Activated T-cell treated with anti-CD3 and anti-CD28 coated beads, Interleukin-2, amount 50 U/mL, for 24 hours (primary cell): ENCODE results near the gene ACER2.
"Not testable (repeated sequence)": the region's sequence is repeated elsewhere in the genome, so short reads cannot be mapped to it uniquely, and the experiment has no call there.

ENCODE experiments used
- DNase-seq: peaks from one replicate; pipeline ENCODE4 v3.0.0-alpha.2; 2020
- H3K27ac Mint-ChIP-seq: 2 replicates; pipeline ENCODE4 v1.8.0; 2020; ENCODE audit warnings: mild to moderate bottlenecking, mixed read lengths
- H3K27me3 Mint-ChIP-seq: 2 replicates; pipeline ENCODE4 v1.8.0; 2020; ENCODE audit warnings: mixed read lengths
- H3K36me3 Mint-ChIP-seq: 2 replicates; pipeline ENCODE4 v1.8.0; 2020; ENCODE audit warnings: low read depth, mixed read lengths
- H3K4me1 Mint-ChIP-seq: 2 replicates; pipeline ENCODE4 v1.8.0; 2020; ENCODE audit warnings: low read depth, mixed read lengths
- H3K4me3 Mint-ChIP-seq: 2 replicates; pipeline ENCODE4 v1.8.0; 2020; ENCODE audit warnings: mild to moderate bottlenecking, moderate library complexity, mixed read lengths
- H3K9me3 Mint-ChIP-seq: 2 replicates; pipeline ENCODE4 v1.8.0; 2020; ENCODE audit warnings: mixed read lengths

ACER2 gene

GRCh38 chr9:19386502-19387044 lies 22.2 kb upstream of the ACER2 start:
- no peaks in the 10 kb centered on the region for H3K36me3 Mint-ChIP-seq
- H3K27me3 Mint-ChIP-seq, result peaks cover 13% of the 10 kb centered on the region
- H3K27ac Mint-ChIP-seq, result no peak overlapping the region
- no peak overlapping the region for H3K4me3 Mint-ChIP-seq
- no peaks in the 10 kb centered on the region for H3K9me3 Mint-ChIP-seq
- no peak for DNase-seq
- H3K4me1 Mint-ChIP-seq, result peaks cover 8% of the 10 kb centered on the region

- H3K36me3 Mint-ChIP-seq, result no peaks in the 10 kb centered on the region
- no peak overlapping the region for H3K4me3 Mint-ChIP-seq
- no peak overlapping the region for H3K27ac Mint-ChIP-seq
- peaks cover 2% of the 10 kb centered on the region for H3K4me1 Mint-ChIP-seq
- peaks cover 13% of the 10 kb centered on the region for H3K27me3 Mint-ChIP-seq
- DNase-seq, result no peak
- no peaks in the 10 kb centered on the region for H3K9me3 Mint-ChIP-seq
Measured at GRCh38 chr9:19387317-19387716, 21.5 kb upstream of the ACER2 start.

GRCh38 chr9:19389539-19389938 lies 19.3 kb upstream of the ACER2 start:
- not testable (repeated sequence) for H3K9me3 Mint-ChIP-seq, H3K27ac Mint-ChIP-seq, DNase-seq, H3K4me3 Mint-ChIP-seq, H3K36me3 Mint-ChIP-seq, H3K4me1 Mint-ChIP-seq
- H3K27me3 Mint-ChIP-seq, result peaks cover 13% of the 10 kb centered on the region

DNA sequence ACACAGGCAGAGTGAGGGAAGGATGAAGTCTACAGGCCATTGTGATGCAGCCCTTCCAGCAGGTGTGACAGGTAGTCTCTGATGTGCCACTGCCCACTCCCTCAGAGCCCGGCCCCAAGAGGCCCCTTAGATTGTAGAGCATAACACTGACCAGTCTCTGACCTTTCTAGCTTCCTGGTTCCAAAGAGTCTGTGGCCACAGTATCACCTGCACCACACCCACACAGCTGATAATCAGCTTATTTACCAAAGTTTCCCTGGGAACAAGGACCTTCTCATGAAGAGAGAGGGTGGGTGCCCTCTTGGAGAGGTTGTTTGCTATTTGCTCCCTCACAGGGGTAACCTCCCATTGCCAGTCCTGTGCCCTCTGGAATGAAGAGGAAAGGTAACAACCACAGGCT lies 11.0 kb upstream of the ACER2 start:
- no peak overlapping the region for H3K27ac Mint-ChIP-seq
- no peaks in the 10 kb centered on the region for H3K27me3 Mint-ChIP-seq
- no peaks in the 10 kb centered on the region for H3K9me3 Mint-ChIP-seq
- H3K36me3 Mint-ChIP-seq, result no peaks in the 10 kb centered on the region
- no peaks in the 10 kb centered on the region for H3K4me1 Mint-ChIP-seq
- DNase-seq, result no peak
- no peak overlapping the region for H3K4me3 Mint-ChIP-seq

GRCh38 chr9:19403231-19403630 lies 5.6 kb upstream of the ACER2 start:
- not testable (repeated sequence) for H3K27ac Mint-ChIP-seq, H3K27me3 Mint-ChIP-seq, DNase-seq, H3K9me3 Mint-ChIP-seq, H3K36me3 Mint-ChIP-seq, H3K4me3 Mint-ChIP-seq, H3K4me1 Mint-ChIP-seq

DNA sequence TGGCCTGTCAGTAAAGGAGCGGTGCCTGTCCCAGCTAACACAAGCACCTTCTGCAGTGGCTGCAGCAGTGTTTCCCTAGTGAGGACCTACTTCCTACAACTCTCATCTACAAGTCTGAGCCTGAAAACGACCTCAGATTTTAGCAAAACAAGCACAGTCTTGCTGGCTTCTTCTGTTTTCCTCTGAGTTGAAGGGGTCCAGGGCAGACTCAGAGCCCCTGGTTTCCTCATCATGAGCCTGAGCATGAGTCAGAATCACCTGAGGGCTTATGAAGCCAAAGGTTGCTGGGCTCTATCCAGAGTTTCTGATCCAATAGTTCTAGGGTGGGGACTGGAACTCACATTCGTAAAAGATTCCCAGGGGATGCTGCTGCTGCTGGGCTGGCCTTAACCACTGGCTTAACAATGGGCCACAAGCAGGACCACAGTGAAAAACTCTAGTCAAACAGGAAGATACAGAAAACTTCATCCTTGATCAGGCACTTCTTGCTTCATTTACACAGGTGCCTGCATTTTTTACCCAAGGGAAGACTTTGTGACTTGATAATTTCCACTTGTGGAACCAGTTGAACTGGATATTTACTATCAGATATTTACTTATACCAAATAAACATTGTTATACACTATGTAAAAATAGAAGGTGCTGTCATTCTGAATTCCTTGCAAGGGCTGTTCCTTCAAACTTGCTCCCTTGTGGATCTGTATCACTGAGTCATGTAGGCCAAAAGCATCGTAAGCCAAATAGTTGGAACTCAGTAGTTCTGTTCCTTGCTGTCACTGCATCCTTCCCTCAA lies 4.3 kb upstream of the ACER2 start:
- DNase-seq, result no peak
- Mint-ChIP-seq H3K4me1 (peaks cover 8% of the 10 kb centered on the region), H3K36me3 (peaks cover 3% of the 10 kb centered on the region), H3K27ac (no peak overlapping the region), H3K4me3 (no peak overlapping the region), H3K9me3 (no peaks in the 10 kb centered on the region), H3K27me3 (no peaks in the 10 kb centered on the region)

- no peak for DNase-seq
Measured at GRCh38 chr9:19405771-19406170, 3.0 kb upstream of the ACER2 start.

GRCh38 chr9:19408316-19408692 lies 505 bp upstream of the ACER2 start:
- DNase-seq, result no peak
- Mint-ChIP-seq H3K27ac (no peak overlapping the region), H3K9me3 (no peaks in the 10 kb centered on the region), H3K4me1 (peaks cover 20% of the 10 kb centered on the region), H3K27me3 (no peaks in the 10 kb centered on the region), H3K36me3 (peaks cover 3% of the 10 kb centered on the region), H3K4me3 (peak overlapping the region; percentile 87)

More at GRCh38 chr9:19405771-19406170, 3.0 kb upstream of the ACER2 start:
- Mint-ChIP-seq H3K27ac (no peak overlapping the region), H3K36me3 (peaks cover 3% of the 10 kb centered on the region), H3K4me1 (peaks cover 17% of the 10 kb centered on the region), H3K9me3 (no peaks in the 10 kb centered on the region), H3K4me3 (no peak overlapping the region), H3K27me3 (no peaks in the 10 kb centered on the region)

- no peak for DNase-seq
- no peaks in the 10 kb centered on the region for H3K9me3 Mint-ChIP-seq
- H3K27me3 Mint-ChIP-seq, result no peaks in the 10 kb centered on the region
- H3K4me3 Mint-ChIP-seq, result peak overlapping the region; percentile 87
- peak overlapping the region; percentile 64 for H3K27ac Mint-ChIP-seq
- H3K4me1 Mint-ChIP-seq, result peaks cover 20% of the 10 kb centered on the region
- H3K36me3 Mint-ChIP-seq, result peaks cover 3% of the 10 kb centered on the region
Measured at GRCh38 chr9:19409401-19410194, 789 bp downstream of the ACER2 start.

DNA sequence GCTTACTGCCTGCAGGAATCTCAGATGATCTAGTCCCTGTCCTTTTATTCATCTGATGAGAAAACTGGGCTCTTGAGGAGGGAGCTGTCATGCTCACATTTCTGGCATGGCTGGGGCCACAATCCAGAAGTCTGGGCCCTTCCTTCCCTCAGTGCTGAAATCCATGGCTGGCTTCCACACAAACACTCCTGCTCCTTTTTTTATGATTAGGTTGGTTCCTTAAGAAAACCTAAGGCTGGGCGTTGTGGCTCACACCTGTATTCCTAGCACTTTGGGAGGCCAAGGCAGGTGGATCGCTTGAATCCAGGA lies 1.3 kb downstream of the ACER2 start:
- Mint-ChIP-seq H3K4me1 (peaks cover 20% of the 10 kb centered on the region), H3K36me3 (peaks cover 3% of the 10 kb centered on the region), H3K27ac (no peak overlapping the region), H3K9me3 (no peaks in the 10 kb centered on the region), H3K27me3 (no peaks in the 10 kb centered on the region), H3K4me3 (peak overlapping the region; percentile 87)
- no peak for DNase-seq

- peaks cover 20% of the 10 kb centered on the region for H3K4me1 Mint-ChIP-seq
Measured at GRCh38 chr9:19410594-19410993, 1.8 kb downstream of the ACER2 start.

GRCh38 chr9:19411316-19411715 lies 2.5 kb downstream of the ACER2 start:
- Mint-ChIP-seq H3K27ac (no peak overlapping the region), H3K4me3 (no peak overlapping the region), H3K27me3 (no peaks in the 10 kb centered on the region), H3K9me3 (no peaks in the 10 kb centered on the region), H3K4me1 (peaks cover 20% of the 10 kb centered on the region), H3K36me3 (peaks cover 3% of the 10 kb centered on the region)
- no peak for DNase-seq

More at GRCh38 chr9:19410594-19410993, 1.8 kb downstream of the ACER2 start:
- Mint-ChIP-seq H3K4me3 (no peak overlapping the region), H3K9me3 (no peaks in the 10 kb centered on the region), H3K27ac (no peak overlapping the region), H3K27me3 (no peaks in the 10 kb centered on the region), H3K36me3 (peaks cover 3% of the 10 kb centered on the region)
- DNase-seq, result no peak

DNA sequence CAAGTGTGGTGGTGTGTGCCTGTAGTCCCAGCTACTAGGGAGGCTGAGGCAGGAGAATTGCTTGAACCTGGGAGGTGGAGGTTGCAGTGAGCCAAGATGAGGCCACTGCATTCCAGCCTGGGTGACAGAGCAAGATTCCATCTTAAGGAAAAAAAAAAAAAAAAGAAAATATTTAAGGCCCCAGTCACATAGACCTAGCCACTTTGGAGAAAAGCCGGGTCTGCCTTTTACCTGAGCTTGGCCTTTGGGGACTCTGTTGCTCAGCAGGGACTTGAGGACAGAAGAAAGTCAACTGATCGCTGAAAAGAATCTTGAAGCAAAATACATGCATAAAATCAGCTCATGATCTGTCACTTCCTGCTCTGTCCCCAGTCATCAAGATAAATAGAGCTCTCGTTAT lies 4.6 kb downstream of the ACER2 start:
- H3K4me3 Mint-ChIP-seq, DNase-seq, H3K9me3 Mint-ChIP-seq, H3K27ac Mint-ChIP-seq, H3K27me3 Mint-ChIP-seq: not testable (repeated sequence)
- peaks cover 15% of the 10 kb centered on the region for H3K4me1 Mint-ChIP-seq
- peaks cover 12% of the 10 kb centered on the region for H3K36me3 Mint-ChIP-seq

DNA sequence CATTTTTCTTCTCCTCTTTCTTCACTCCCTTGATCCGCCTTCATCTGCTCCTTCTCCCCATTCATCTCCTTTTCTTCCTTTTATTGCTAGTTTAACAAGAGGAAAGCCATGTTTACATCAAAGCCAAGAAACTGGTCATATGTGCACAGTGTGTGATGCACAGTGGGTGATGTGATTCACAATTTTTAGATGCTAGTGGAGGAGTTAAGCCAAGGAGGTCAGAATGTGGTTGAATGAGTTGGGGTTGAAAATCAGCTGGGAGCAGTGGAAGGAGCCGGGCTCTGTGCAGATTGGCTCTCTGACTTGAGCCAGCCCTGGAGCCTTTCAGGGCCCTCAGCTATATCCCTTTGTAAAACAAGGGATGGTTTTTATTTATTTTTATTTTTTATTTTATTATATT lies 7.3 kb downstream of the ACER2 start:
- no peak for DNase-seq
- Mint-ChIP-seq H3K27me3 (no peaks in the 10 kb centered on the region), H3K36me3 (peaks cover 9% of the 10 kb centered on the region), H3K27ac (no peak overlapping the region), H3K4me1 (peaks cover 3% of the 10 kb centered on the region), H3K9me3 (no peaks in the 10 kb centered on the region), H3K4me3 (no peak overlapping the region)

DNA sequence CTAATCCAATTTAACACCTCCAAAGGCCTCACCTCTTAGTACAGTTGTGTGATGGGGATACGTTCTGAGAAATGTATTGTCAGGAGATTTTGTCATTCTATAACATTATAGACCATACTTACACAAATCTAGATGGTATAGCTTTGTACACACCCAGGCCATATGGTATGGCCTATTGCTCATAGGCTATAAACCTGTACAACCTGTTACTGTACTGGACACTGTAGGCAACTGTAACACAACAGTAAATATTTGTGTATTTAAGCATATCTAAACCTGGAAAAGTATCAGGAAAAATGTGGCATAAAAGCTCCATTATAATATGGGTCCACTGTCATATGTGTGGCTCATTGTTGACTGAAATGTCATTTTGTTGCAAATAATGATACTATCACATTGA lies 12.1 kb downstream of the ACER2 start:
- no peaks in the 10 kb centered on the region for H3K9me3 Mint-ChIP-seq
- no peak for DNase-seq
- no peaks in the 10 kb centered on the region for H3K27me3 Mint-ChIP-seq
- no peak overlapping the region for H3K27ac Mint-ChIP-seq
- peaks cover 13% of the 10 kb centered on the region for H3K36me3 Mint-ChIP-seq
- H3K4me3 Mint-ChIP-seq, result no peak overlapping the region
- H3K4me1 Mint-ChIP-seq, result no peaks in the 10 kb centered on the region
